Kidney epithelial cell (primary cell): Measurements from ENCODE around the gene VTN. TPM values are rescaled to one million over a fixed set of nuclear protein-coding genes. Genes with fewer than 3 reads are reported as not detected.

Experiments used
- DNase-seq: peaks from one replicate; pipeline ENCODE4 v3.0.0-alpha.2; 2010; ENCODE audit warnings: low read depth
- H3K27me3 ChIP-seq: 2 replicates; pipeline ENCODE4 v1.6.0; 2011; ENCODE audit warnings: low read length; ENCODE audit not compliant: control insufficient read depth, insufficient read depth
- H3K36me3 ChIP-seq: 2 replicates; pipeline ENCODE4 v1.5.1; 2011; ENCODE audit warnings: low read length; ENCODE audit not compliant: control insufficient read depth, insufficient read depth
- H3K4me3 ChIP-seq: 2 replicates; pipeline ENCODE4 v1.5.1; 2011; ENCODE audit warnings: low read depth, mild to moderate bottlenecking, control low read depth, low read length
- total RNA-seq: library from RNA; depleted of rRNA; stranded (reverse); fragments of >200 nt; gene quantifications from 2 replicates; pipeline ENCODE4 v1.2.3, GENCODE V29; 2015
- TF ChIP-seq, protein P1 (sequence below): IDR thresholded peaks from 2 replicates; pipeline ENCODE4 v1.5.1; 2011; ENCODE audit warnings: mild to moderate bottlenecking, moderate library complexity, low read length, control low read depth, inconsistent platforms; ENCODE audit not compliant: insufficient read depth, poor library complexity, severe bottlenecking

VTN gene
- total RNA-seq, 1 donor from 2014 or later, result not detected

- TF ChIP-seq, protein P1, sequence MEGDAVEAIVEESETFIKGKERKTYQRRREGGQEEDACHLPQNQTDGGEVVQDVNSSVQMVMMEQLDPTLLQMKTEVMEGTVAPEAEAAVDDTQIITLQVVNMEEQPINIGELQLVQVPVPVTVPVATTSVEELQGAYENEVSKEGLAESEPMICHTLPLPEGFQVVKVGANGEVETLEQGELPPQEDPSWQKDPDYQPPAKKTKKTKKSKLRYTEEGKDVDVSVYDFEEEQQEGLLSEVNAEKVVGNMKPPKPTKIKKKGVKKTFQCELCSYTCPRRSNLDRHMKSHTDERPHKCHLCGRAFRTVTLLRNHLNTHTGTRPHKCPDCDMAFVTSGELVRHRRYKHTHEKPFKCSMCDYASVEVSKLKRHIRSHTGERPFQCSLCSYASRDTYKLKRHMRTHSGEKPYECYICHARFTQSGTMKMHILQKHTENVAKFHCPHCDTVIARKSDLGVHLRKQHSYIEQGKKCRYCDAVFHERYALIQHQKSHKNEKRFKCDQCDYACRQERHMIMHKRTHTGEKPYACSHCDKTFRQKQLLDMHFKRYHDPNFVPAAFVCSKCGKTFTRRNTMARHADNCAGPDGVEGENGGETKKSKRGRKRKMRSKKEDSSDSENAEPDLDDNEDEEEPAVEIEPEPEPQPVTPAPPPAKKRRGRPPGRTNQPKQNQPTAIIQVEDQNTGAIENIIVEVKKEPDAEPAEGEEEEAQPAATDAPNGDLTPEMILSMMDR, result no peak
- no peaks in the 10 kb centered on the region for H3K36me3 ChIP-seq
Observed at GRCh38 chr17:28394337-28395116, 24.4 kb upstream of the VTN start.

GRCh38 chr17:28392491-28392890, 22.4 kb upstream of the VTN start:
- Histone ChIP-seq H3K4me3 (no peak overlapping the region), H3K27me3 (no peaks in the 10 kb centered on the region), H3K36me3 (no peaks in the 10 kb centered on the region)
- TF ChIP-seq, protein P1, result no peak
- DNase-seq, result no peak

More at GRCh38 chr17:28394337-28395116, 24.4 kb upstream of the VTN start:
- no peaks in the 10 kb centered on the region for H3K27me3 ChIP-seq
- no peak for DNase-seq
- no peak overlapping the region for H3K4me3 ChIP-seq

DNA sequence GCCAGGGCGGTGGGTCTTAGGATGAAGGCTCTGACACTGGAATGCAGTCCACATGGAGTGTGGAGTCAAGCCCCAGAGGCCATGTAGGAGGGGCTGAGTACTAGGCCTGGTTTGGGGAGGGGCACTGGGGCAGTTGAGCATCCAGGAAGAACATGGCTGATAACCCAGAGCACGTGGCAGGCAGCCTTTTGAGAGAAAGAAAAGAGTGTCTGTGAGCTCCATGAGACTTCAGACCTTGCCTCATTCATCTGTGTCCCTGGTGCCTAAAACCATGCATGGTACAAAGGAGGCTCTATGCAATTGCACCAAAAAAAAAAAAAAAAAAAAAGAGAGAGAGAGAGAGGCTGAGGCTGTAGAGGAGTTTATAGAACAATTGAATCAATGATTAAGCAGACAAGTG, 21.3 kb upstream of the VTN start:
- TF ChIP-seq, protein P1, result no peak
- DNase-seq, result no peak
- Histone ChIP-seq H3K36me3 (no peaks in the 10 kb centered on the region), H3K4me3 (no peak overlapping the region), H3K27me3 (no peaks in the 10 kb centered on the region)

- Histone ChIP-seq H3K36me3 (no peaks in the 10 kb centered on the region), H3K4me3 (no peak overlapping the region), H3K27me3 (no peaks in the 10 kb centered on the region)
- TF ChIP-seq, protein P1, result no peak
- DNase-seq, result no peak
Observed at GRCh38 chr17:28390984-28391383, 20.9 kb upstream of the VTN start.

GRCh38 chr17:28390563-28390962, 20.5 kb upstream of the VTN start:
- TF ChIP-seq, protein P1, result no peak
- H3K27me3 ChIP-seq, result no peaks in the 10 kb centered on the region
- no peak for DNase-seq
- H3K4me3 ChIP-seq, result no peak overlapping the region
- no peaks in the 10 kb centered on the region for H3K36me3 ChIP-seq

- no peak for DNase-seq
Observed at GRCh38 chr17:28390141-28390540, 20.0 kb upstream of the VTN start.

More at GRCh38 chr17:28390141-28390540, 20.0 kb upstream of the VTN start:
- Histone ChIP-seq H3K36me3 (no peaks in the 10 kb centered on the region), H3K27me3 (peaks cover 4% of the 10 kb centered on the region), H3K4me3 (no peak overlapping the region)
- TF ChIP-seq, protein P1, result no peak
